Sciatic nerve (tissue), 2 donors: Measurements from ENCODE around the gene FAM185A. TPM values are rescaled to one million over a fixed set of nuclear protein-coding genes. Genes with fewer than 3 reads are reported as not detected.
"Not testable (repeated sequence)": the region's sequence is repeated elsewhere in the genome, so short reads cannot be mapped to it uniquely, and the experiment has no call there.

Experiments
- ATAC-seq: fragments of 200-7000 bp; cut with Tn5 transposase; one replicate; pipeline ENCODE4 v1.9.1; 2020; ENCODE audit warnings: mild to moderate bottlenecking, moderate library complexity
- DNase-seq: peaks from one replicate; pipeline ENCODE4 v3.0.0-alpha.2; 2020; ENCODE audit warnings: low spot score
- intact Hi-C: fragments of 100-400 bp; cut with DNase I; formaldehyde crosslinking; loops from one replicate; pipeline ENCODE4 v1.14.2; 2022
- total RNA-seq: library from RNA; stranded (reverse); fragmentation: NEBNext Ultra II Directional; extraction: Animal tissue kit (Norgen Biotek cat#: 25700); gene quantifications from one replicate; pipeline ENCODE4 v1.2.1, GENCODE V29; 2021
- donor health status: DM: no; HTN: no; CAD: no.
- donor health status: DM: no; HTN: no; CAD: no.

The FAM185A gene
- total RNA-seq, 1 donor from 2014 or later, result 13.1 TPM

DNA sequence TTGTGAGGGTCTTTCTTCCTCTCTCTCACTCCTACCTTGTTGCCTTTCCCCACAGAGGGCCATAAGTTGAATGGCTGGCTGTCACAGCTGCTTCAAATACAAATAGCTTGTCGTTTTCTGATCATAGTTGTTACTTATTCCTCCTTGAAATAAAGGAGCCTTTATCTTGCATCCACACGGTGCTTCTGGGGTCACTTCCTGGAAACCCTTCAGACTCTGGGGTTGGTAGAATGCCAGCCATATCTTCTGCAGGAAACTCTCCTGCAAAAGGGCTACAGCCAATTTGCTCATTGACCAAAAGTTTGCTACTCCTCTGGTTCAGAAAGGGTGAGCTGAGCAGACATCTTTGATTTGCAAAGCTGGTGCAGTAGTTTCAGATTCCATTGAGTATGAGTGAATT, 70.4 kb downstream of the FAM185A start:
- DNase-seq, result no peak
- intact Hi-C loops, result no loop called here
- no peak for ATAC-seq

- ATAC-seq, result peak; percentile 34
These were observed 73.4 kb downstream of the FAM185A start for GRCh38 chr7:102821994-102822747.

GRCh38 chr7:102823390-102824119, 74.8 kb downstream of the FAM185A start:
- intact Hi-C loops, result no loop called here
- DNase-seq (no peak), ATAC-seq (no peak)

More at GRCh38 chr7:102821994-102822747, 73.4 kb downstream of the FAM185A start:
- DNase-seq, result no peak
- intact Hi-C loops, result no loop called here

DNA sequence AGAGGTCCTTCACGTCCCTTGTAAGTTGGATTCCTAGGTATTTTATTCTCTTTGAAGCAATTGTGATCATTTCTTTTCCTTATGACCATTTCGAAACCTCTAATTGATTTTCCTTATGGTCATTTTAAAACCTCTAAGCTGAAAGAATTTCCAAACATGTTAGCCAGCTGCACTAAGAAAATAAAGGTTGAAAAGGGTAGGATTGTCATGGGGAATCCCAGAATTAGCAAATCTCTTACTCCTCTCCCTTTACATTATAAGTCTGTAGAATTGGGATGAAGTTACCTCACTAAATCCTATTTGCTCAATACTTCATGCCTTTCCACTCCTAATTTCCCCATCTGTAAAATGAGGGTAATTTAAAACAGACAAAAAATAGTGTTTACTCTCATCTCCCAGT, 79.5 kb downstream of the FAM185A start:
- no peak for ATAC-seq
- intact Hi-C loops, result no loop called here
- no peak for DNase-seq

GRCh38 chr7:102829075-102829474, 80.3 kb downstream of the FAM185A start:
- DNase-seq (no peak), ATAC-seq (no peak)
- intact Hi-C loops, result no loop called here

DNA sequence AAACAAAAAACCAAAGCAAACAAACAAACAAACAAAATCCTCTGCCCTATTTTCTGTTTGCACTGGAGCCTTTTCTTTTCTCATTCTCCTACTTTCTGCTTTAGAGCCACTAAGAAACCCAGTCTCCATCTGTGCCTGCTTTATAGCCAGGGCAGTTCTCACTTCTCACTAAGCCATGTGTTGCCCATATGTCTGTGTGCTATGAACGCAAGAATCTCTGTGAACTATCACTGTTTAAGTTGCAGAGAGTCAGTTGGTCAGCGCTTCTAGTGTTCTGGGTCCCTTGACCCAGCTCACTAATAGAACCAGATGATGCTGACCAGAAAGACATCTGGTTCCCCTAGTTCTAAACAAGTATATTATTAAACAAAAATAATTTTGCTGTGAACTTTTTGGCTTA, 81.4 kb downstream of the FAM185A start:
- ATAC-seq (no peak), DNase-seq (no peak)
- intact Hi-C loops, result no loop called here

GRCh38 chr7:102832674-102833073, 83.9 kb downstream of the FAM185A start:
- ATAC-seq (no peak), DNase-seq (no peak)
- intact Hi-C loops, result no loop called here

- no peak for DNase-seq
- ATAC-seq, result peak; percentile 73
- intact Hi-C loops, result no loop called here
These were observed 84.5 kb downstream of the FAM185A start for GRCh38 chr7:102833343-102833742.

GRCh38 chr7:102834466-102834865, 85.7 kb downstream of the FAM185A start:
- intact Hi-C loops, result no loop called here
- ATAC-seq (no peak), DNase-seq (no peak)

DNA sequence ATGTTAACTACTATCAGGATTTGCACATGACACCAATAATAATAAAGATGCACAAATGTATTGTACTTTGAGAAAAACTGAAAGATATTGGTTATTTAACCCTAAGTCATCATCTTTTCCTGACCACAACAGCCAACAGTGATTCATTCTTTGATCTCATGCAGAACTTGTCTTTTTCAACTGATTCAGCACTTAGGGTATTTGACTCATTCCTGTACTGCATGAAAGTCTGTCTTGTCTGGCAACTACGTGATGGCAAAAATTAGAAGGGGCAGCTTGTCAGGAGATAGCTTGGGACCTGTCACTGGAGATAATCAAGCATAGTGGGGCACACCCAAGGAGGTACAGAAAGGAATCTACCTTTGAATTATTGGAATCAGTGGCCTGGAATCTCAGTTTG, 86.2 kb downstream of the FAM185A start:
- intact Hi-C loops, result no loop called here
- ATAC-seq (no peak), DNase-seq (no peak)

DNA sequence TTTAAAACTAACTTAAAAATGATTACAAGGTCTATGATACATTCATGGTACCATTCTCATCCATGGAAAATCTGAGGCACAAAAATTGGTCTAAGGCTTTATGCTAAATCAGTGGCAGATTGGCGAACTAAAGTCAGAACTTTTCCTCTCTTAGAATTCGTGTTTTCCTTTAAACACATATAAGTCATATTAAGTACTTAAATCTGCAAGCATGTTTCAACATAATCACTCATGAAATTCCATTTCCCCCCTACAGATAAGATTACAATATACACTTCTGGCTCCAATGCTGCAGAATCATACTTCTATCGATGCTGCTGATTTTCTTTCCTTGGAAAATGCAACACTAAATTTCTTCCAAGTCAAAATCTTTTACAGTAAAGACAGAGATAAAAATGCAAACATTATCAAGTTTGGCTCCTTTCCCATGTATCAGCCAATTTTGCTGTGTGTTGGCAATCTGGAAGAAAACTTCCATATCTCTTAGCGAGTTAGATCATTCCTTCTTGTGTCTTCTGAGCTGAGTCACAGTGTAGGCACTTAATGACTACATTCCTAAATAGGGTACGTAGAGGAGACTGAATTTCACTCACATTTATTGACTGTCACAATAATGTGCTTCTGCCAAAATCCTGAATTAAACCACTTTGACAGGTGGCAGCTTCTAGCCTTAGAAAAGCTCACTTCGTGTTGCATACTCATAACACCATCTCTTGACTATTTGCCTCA, 87.6 kb downstream of the FAM185A start:
- DNase-seq (no peak), ATAC-seq (peak; percentile 55)
- intact Hi-C loops, result no loop called here

- ATAC-seq (peak; percentile 30), DNase-seq (no peak)
- intact Hi-C loops, result no loop called here
These were observed 88.2 kb downstream of the FAM185A start for GRCh38 chr7:102836977-102837376.

GRCh38 chr7:102837802-102838201, 89.0 kb downstream of the FAM185A start:
- DNase-seq (no peak), ATAC-seq (no peak)
- intact Hi-C loops, result no loop called here

DNA sequence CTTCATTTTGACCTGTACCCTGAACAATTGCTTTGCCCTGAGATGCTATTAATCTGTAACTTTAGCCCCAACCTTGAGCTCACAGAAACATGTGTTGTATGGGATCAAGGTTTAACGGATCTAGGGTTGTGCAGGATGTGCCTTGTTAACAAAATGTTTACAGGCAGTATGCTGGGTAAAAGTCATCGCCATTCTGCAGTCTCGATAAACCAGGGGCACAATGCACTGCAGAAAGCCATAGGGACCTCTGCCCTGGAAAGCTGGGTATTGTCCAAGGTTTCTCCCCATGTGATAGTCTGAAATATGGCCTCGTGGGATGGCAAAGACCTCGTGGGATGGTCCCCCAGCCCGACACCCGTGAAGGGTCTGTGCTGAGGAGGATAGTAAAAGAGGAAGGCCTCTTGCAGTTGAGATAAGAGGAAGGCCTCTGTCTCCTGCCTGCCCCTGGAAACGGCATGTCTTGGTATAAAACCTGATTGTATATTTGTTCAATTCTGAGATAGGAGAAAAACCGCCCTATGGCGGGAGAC, 89.8 kb downstream of the FAM185A start:
- ATAC-seq, intact Hi-C loops, DNase-seq: not testable (repeated sequence)

DNA sequence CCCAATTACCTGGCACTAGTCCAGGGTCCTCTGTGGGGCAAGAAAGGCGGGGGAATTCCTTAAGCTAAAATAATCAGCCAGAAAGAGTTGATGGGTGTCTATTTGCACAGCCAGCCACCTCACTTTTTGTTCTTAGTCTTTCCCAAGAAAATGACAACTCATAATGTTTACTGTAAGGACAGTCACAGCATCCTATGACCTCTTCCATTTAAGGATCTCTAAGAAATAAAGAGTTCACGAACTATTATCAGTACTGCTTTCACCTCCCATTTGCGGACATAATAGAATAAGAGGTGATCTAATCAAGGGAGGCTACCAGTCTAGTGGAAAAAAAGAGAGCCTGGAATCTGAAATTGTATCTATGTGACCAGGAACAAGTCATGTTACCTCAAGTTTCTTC, 91.6 kb downstream of the FAM185A start:
- intact Hi-C loops, result no loop called here
- ATAC-seq, result no peak

GRCh38 chr7:102841290-102841689, 92.5 kb downstream of the FAM185A start:
- intact Hi-C loops, result no loop called here
- DNase-seq, result no peak
- ATAC-seq, result no peak

More for the DNA sequence above, 91.6 kb downstream of the FAM185A start:
- DNase-seq, result no peak

GRCh38 chr7:102842284-102842683, 93.5 kb downstream of the FAM185A start:
- ATAC-seq (no peak), DNase-seq (no peak)
- intact Hi-C loops, result no loop called here

- ATAC-seq (no peak), DNase-seq (no peak)
- intact Hi-C loops, result no loop called here
These were observed 95.1 kb downstream of the FAM185A start for GRCh38 chr7:102843850-102844249.

DNA sequence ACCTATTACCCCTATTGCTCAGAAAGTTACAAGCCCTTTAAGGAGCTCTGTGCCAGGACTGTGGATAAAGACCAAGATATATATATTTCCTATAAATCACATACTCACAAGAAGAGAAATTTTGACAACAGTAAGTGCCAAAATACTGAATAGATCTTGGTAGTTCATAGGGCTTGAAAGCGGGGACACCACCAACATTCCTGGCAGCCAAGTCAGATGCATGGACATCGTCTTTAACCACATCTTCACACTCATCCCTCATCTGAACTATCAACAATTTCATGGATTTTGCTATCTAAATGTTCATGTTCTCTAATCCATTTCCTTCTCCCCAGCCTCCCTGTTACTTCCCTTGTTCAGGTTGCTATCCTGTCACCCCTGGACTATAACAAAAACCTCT, 96.5 kb downstream of the FAM185A start:
- intact Hi-C loops, result no loop called here
- no peak for DNase-seq

DNA sequence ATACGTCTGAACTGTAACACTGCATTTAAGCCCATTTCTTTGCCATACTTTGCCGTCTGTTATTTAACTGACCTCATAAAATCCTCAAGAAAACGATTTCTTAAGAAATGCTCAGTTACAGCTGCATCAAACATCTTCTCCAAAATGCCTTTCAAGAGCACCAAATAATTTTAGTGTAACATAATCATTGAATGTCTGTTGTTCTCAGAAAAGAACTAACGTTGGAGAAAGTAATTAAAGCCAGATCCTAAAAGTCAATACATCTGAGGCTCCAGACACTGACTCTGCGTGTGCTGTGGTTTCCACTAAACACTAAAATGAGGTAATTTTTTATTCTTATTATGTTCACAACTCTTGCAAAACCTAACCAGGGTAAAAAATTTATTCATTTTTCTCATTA, 100.3 kb downstream of the FAM185A start:
- peak; percentile 76 for ATAC-seq

More for the DNA sequence above, 96.5 kb downstream of the FAM185A start:
- no peak for ATAC-seq

More for the DNA sequence above, 100.3 kb downstream of the FAM185A start:
- no peak for DNase-seq
- intact Hi-C loops, result no loop called here
